Daoy (cell line): ENCODE results near the gene EVC2. TPM values are rescaled to one million over a fixed set of nuclear protein-coding genes. Genes with fewer than 3 reads are reported as not detected.
"Not testable (repeated sequence)": the region's sequence is repeated elsewhere in the genome, so short reads cannot be mapped to it uniquely, and the experiment has no call there.

Source experiments
- DNase-seq: peaks from one replicate; pipeline ENCODE4 v3.0.0-alpha.2; 2015; ENCODE audit warnings: low read depth
- total RNA-seq: library from RNA; depleted of rRNA; stranded (reverse); fragments of >200 nt; shearing (Covaris generic); gene quantifications from 2 replicates; pipeline ENCODE4 v1.2.3, GENCODE V29; 2014

EVC2 gene
- total RNA-seq, 1 experiment from 2014 or later, result 6.5 TPM

DNA sequence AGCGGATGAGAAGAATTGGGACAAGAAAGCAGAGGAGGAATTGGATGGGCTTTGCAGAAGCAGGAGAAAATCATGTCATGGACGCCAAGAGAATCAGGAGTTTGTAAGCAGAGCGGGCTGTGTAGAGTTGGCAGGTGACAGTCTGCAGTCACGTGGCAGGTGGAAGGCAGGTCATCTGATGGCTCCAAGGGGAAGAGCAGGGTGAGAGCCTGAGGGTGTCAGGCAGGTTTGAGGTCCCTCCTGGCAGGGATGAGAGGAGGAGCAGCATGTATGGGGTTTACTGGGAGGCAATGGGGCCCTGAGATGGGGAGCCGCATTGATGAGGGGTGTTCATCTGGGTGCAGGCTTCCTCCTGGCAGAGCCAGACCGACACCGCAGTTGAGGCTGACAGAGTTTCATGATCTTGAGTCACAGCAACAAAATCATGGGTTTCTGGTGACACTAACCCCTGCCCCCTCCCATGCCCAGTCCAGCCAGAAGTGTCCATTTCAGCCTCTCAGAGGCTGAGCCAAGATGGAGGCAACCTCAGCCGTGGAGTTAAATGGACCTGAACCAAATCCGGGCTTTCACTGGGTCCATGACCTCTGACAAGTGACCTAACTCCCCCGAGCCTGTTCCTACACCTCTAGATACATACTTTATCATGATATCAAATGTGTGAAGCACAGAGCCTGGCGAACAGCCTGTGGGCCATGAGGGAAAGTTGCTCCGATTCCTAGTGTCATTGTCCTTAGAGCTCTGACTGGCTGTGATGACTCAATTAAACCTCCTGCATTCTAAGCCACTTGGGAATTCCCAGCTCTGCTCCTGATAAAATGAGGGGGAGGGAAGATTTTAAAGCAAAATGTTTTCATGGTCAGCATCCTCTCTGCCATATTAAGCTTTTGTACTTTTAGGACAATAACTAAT, 38.7 kb upstream of the EVC2 start:
- DNase-seq, result peak; percentile 76

DNA sequence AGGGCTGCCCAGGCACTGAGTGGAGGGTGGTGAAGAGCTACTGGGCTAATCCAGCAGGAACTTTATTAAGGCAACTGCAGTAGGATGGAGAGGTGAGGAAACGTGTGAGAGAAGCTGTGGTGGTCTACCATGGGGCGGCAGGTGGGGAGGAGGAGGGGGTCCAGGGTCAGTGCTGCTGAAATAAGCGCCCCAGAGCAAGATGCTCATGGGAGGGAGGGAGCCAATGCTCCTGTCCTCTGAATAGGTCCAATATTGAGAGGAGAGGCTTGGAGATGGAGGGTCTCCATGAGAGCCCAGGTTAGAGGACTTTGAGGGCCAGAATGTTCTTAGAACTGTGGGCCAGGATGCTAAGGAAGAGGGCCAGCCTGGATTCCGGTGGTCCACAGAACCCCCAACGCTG, 37.9 kb upstream of the EVC2 start:
- DNase-seq, result no peak

DNA sequence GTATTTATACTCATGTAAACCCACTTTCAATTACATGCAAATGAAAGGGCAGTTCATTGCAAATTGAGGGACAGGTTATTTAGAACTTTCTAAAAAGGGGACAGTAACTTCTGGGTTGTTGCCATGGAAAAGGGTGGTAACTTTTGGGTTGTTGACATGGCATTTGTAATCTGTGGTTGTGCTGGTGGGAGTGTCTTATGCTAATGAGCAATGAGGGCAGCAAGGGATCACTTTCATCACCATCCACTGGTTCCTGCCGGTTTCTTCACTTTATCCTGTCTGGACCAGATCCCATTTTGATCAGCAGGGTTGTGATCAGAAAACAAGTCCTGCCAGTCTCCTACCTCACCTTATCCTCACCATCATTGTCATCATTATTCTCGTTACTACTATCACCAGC, 34.6 kb upstream of the EVC2 start:
- DNase-seq, result no peak

DNA sequence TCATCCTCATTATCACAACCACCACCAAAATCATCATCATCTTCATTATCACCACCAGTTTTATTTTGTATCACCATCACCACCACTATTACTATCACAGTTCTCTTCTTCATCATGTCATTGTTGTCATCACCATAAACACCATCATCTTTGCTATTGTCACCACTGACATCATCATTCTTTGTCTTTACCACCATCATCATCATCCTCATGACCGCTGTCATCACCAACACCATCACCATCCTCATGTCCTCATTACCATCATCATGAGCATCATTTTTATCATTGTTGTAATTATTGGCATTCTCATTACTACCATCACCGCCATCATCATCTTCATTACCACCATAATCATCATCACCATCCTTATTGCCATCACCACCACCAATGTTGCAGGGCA, 34.0 kb upstream of the EVC2 start:
- no peak for DNase-seq

DNA sequence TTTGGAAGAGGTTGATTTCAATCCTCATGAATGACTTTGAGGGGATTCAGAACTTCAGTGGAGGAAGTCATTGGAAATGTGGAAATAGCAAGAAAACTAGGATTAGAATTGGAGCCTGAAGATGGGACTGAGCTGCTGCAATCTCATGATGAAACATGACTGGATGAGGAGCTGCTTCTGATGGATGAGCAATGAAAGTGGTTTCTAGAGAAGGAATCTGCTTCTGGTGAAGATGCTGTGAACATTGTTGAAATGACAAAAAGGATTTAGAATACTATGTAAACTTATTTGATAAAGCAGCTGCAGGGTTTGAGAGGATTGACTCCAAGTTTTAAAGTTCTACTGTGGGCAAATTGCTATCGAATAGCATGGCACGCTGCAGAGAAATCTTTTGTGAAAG, 29.7 kb upstream of the EVC2 start:
- no peak for DNase-seq

DNA sequence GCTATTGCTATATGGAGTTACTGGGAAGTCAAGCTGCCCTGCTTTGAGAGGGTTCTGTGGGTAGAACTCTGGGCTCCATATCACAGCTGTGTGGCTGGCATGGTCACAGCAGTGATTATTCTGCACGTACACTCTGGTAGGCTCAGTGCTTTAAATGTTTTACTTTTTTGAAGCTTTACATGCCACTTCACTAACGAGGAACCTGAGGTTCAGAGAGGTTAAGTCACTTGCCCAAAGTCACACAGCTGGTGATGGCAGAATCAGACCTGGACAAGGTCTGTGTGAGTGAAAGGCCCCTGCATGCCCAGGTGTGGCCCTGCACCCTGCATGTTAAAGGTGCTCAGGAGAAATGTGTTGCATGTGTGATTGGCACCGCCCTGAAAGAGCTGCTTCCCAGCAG, 27.1 kb upstream of the EVC2 start:
- no peak for DNase-seq

DNA sequence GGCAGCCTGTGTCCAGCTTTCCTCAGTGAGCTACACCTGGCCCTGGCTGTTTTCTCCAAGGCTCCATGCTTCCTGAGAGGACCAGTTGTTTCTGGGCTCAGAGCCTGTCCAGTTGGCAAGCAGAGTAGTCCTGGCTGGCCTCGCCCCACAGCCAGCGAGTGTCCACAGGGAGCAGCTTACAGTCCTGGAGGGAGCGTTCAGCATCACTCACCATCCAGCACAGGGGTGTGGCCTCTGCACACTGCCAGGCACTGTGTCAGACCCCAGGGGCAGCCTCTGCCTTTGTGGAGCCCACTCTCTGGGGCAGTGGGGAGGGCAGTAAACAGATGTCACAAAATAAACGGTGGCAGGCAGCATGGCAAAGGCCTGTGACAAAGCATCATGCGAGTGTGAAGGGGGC, 26.5 kb upstream of the EVC2 start:
- no peak for DNase-seq

DNA sequence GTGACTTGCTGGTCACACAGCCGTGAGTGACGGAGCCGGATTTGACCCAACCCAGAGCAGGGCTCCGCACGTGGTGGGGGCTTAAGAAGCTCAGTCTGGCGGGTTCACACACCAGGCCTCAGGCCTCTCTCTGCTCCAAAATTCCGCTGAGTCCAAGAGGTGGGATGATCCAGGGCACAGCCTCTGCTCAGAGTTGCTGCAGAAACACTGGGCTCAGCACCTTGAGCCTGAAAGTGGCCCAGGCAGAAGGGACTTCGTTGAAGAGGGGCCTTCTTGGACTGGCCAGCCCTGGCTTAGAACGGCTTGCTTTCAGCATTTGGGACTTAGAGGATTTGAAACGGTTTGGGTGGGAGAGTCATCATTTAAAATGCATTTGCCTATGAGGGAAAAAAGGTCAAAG, 23.8 kb upstream of the EVC2 start:
- no peak for DNase-seq

DNA sequence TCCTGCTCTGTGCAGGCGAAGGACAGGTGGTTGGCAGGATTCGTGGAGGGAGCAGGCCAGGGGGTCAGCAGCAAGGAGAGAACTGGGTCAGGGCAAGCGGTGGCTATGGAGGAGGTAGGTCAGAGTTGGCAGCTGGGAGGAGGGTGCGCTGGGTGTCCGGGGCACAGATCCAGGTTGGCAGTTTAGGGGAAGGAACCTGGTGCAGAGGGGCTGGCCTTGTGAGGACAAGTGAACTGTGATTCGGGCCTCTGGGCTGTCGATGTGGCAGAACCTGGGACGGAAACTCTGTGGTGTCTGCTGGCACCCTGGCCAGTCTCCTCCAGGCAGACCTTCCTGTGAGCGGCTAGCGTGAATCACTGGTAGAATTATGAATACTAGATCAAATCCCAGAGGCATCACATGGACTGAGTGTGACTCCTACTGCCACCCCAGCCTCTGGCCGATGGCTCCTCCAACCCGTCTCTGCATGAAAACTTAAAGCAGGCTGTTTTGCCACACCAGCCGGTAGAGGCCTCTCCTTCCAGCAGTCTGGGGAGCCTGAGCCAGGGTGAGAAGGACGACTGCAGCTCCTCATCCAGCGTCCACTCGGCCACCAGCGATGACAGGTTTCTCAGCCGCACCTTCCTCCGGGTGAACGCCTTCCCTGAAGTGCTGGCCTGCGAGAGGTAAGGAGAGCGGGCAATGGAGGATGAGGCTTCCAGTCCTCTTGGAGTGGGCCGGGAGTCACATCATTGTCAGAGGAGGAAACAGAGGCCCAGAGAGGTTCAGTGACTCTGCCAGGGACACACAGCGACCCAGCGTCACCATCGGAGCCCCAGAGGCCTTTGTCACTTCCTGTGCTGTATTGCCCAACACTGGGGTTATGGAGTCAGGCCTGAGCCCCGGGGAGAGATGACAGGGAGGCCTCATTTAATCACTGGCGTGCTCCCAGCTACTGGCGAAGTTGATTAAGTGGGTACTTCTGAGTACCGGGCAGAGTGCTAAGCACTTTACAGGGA, 22.9 kb upstream of the EVC2 start:
- DNase-seq, result no peak

DNA sequence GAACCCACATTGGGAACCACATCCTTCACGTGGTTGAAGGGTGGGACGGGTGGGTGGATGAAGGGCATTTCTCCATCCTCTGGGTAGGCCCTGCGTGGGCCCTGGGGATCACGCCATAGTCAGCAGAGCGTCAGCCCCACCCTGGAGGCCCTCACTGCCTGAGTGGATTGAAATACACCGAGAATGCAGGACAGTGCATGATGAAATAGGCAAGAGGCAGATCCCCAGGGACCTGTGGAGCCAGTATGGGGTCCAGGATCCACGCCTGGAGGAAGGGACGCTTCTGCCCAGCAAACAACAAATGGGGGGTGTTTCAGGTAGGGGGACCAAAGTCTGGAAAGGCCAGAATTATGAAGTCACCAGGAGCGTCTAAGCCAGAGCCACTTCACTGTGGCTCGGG, 22.1 kb upstream of the EVC2 start:
- DNase-seq, result no peak

DNA sequence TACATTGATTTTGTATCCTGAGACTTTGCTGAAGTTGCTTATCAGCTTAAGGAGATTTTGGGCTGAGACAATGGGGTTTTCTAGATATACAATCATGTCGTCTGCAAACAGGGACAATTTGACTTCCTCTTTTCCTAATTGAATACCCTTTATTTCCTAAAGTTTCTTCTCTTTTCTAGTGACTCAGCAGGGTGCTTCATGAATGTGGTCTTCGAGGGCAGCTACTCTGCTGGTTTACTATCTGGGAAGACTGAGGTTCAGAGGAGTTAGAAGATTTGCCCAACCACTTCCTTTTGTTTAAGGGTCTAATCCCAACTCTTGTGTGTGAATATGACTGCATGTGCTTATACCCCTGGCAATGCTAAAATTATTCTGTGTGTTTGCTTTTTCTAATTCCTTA, 20.1 kb upstream of the EVC2 start:
- DNase-seq, result not testable (repeated sequence)

DNA sequence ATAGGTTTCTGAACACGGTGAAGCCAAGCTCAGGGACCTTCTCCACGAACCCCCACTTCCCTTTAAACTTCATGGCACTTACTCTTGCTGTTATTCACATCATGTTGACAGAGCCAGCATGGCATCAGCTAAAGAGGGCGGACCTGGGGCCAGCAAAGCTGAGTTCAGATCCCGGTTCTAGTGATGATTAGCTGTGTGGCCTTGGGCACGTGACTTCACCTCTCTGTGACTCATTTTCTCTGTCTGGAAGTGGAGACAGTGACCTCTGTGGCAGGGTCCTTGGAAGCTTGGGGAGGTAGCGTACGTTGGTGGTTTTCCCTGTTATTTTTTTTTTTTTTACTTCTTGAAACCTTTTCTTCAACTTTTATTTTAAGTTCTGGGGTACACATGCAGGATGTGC, 16.0 kb upstream of the EVC2 start:
- DNase-seq, result peak; percentile 64

DNA sequence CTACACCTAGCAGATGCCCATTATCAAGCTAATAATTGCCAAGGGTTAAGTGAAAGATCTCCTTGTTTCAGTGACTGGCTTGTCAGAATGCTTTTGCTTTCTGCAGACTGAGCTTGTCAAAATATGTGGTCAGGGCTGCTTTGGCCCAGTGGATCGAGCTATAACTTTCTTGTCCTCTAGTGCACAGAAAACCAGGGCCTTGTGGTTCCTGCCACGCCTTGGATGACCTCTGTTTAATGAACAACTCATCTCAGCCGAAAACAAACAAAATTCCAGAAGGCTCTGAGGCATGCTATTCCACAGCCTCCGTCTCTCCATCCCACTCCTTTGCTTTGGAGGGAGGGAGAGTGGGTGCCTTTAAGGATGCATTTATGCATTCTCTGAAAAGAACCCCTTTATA, 14.0 kb upstream of the EVC2 start:
- DNase-seq, result no peak

DNA sequence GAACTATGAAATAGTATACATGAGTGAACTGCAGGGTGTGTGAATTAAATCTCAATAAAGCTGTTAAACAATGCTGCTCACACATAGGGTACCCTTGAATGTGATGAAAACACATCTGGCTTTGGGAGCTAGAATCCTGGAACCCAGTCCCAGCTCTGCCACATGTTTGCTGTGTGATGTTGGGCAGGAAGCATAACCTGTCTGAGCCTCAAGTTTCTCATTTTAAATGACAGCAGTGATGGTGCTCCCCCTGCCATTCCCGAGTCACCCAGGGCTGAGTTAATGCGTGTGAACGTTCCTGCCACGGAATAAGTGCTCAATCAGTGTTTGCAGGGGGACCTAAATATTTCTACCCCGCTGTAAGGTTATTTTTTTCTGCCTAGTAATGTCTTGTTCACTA, 13.6 kb upstream of the EVC2 start:
- DNase-seq, result no peak

DNA sequence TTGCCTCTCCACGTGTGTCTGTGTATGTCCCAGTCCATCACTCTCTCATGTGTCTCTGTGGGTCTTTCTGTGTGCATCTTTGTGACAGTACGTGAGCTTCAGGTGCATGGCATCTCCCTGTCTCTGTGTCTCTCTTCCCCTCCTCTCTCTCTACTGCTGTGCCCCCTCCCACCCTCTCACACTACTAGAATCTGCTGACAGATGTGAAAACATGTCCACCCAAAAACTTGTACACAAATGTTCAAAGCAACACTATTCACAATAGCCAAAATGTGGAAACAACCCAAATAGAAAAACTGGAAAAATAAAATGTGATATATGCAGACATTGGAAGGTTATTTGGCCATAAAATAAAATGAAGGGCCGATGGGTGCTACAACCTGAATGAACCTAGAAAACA, 12.6 kb upstream of the EVC2 start:
- DNase-seq, result no peak

DNA sequence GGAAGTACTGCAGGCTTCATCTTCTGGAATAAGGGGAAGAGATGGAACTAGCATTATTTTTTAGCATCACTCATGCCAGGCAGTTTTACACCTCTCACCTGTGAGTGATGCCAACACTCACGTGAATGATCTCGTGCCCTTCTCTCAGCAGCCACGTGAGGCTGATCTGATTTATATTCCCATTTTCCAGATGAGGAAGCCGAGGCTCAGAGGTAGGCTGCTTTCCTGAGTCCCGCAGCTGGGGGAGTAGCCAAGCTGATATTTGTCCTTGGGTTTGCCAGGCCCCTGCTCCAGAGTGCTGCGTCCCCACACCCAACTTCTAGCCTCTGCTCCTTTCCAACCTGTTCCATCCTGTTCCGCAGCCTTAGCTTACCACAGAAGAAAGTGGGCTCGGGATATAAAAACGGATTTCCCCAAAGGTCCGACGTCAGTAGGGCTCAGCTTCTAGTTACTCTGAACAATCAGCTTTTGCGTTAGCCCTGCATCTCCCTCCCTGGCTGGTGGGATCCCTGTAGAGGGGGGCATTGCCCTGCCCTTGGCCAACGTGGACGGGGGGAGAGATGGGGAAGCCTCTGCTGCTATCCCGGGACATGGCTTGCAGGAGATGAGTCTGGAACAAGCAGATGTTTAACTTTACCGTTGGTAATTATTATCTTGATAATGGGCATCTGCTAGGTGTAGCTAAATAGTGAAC, 11.9 kb upstream of the EVC2 start:
- no peak for DNase-seq

DNA sequence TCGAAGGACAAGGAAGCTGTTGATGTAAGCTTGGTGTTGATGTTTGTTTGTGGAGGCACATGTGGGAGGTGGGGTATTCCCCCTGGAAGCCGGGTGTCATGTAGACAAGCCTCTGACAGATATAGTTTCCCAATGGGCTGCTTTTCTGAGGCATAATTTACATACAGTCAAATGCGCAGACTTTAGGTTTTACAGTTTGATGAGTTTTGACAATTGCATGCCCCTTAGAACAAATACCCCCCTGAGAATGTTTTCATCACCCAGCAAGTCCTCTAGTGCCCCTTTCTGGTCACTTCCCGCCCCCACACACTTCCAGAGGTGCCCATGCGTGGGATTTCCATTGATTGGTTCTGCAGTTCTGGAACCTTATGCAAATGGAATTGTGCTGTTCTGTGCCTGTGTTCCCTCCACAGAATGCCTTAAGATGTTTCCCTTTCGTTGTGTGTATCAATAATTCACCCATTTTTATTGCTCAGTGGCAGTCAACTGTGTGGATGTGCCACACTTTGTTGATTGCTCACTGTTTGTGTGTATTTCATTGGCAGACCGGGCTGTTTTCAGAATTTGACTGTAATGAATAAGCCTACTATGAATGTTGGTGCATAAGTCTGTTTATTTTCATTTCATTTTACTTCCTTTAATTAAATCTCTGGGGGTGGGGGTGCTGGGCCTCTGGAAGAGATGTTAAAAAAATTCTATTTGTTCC, 11.1 kb upstream of the EVC2 start:
- no peak for DNase-seq

DNA sequence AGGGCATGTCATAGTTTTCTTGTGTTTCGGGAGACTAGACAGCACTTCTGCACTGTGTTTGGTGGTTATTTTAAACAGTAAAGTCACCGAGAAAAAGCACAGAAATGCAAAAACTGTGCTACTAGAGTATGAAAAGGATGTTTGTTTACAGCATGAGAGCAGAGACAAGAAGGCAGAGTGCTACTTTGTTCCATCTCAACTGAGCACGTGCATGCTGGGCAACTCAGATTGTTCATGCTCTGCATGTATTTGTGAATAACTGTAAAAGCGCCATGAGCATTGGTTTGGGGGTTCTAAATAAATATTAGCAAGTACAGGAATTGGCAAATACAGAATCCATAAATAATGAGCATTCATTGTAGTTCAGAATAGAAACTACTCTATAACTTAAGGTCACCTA, 10.1 kb upstream of the EVC2 start:
- DNase-seq, result no peak

DNA sequence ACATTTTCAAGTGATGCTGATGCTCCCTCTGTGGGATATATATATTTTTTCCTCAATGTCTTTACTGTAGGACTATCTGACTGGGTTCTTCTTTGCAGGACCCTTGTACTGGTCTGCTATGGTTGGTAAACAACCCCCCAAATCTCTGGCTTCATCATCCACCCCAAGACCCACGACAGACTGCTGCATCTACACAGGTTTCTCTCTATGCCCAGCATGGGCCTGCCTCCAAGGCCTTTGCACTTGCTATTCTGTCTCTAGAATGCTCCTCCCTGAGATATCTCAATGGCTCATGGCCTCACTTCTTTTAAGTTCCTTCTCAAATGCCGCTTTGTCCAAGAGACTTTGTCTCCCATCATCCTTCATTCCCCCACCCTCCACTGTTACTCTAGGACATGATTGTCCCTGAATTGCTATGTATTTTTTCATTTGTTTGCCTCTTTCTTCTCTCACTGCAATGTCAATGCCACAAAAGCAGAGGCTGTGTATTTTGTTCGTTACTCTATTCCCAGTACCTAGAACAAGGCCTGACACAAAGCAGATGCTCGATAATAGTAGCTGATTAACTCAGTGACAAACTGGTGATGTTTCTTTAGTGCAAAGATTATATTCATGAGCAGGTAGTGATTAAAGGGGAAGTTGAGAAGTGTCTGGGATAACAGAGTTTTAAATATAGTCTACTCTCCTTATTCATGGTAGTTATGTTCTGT, 9.2 kb upstream of the EVC2 start:
- DNase-seq, result no peak

DNA sequence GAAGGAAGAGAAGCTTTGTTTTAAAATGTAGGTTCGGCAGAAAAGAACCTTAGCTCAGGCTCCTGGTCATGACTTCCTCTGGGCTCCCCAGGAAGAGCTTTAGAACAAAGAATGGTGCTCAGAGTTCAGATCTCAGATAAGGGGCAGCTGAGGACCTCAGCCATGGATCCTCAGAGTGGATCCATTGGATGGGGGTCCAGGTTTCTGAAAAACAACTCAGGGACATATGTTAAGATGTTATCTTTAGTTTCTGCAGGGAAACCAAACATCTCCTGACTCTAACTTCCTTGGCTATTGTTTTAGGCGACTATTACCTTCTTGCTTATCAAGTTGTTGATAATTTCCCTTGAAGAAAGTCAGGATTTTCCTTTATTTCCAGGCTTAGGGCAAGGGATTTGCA, 8.0 kb upstream of the EVC2 start:
- no peak for DNase-seq

DNA sequence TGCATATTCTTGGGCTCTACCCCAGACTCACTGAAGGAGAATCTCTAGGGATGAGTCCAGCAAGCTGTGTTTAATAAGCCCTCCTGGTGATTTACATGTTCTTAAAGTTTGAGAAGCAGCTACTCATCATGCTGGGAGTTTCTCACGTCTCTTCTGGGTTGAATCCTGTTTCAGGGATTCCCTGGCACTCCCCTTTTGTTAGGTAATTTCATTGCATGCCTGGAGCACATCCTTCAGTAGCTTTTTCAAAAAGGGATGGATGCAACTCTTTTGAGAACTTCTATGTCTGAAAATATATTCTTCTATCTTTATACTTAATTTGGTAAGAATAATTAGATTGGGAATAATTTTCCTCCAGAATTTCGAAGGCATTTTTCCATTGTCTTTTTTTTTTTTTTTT, 7.0 kb upstream of the EVC2 start:
- no peak for DNase-seq
